ENCODE data around the gene XG. TPM values are rescaled to one million over a fixed set of nuclear protein-coding genes. Genes with fewer than 3 reads are reported as not detected.

The XG gene
- total and polyA plus RNA-seq, 2 donors from 2014 or later, result 0.43 to 0.50 TPM

DNA sequence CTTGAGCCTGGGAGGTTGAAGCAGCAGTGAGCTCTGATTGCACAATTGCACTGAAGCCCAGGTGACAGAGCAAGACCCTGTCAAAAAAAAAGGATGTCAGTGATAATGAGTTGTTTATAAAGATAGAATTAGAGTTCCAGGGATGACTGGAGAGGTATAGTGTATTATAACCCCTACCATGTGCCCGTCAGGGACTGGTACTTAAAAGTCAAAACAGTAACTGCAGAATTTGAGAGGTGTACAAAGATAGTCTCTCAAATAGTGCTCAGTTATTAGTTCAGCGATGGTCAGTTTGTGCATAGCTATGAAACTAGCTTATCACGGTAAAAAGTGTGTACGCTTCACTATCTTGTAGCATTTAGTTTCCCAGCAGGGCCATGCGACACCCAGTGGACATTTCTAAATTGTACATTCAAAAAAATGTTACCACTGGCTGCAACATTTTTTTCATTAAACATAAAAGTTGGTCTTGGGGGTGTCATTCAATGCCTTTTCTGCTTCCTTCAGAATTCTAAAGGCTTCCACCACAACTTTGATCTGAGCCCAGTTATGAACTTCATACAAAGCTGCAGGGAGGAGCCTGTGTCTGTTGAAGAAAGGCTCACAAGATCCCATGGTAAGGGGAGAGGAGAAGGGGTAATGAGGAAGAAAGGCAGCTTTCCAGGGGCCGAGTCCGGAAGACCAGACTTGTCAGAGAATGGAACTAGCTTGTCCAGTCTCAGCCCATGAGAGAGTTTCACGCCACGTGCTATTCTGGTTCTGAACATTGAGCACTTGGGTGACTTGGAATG lies 67.7 kb downstream of the XG start:
- Histone ChIP-seq H3K4me3 (ENCODE audit: low read length in 3 of 3) (no peak overlapping the region), H3K4me1 (ENCODE audit: control insufficient read depth in 2 of 3, insufficient read depth in 2 of 3, low read depth in 1 of 3, low read length in 3 of 3) (no peaks in the 10 kb centered on the region), H3K9ac (ENCODE audit: low read length in 3 of 3) (no peak overlapping the region), H3K36me3 (ENCODE audit: control insufficient read depth in 2 of 3, insufficient read depth in 3 of 3, low read length in 3 of 3) (no peaks in the 10 kb centered on the region), H3K27me3 (ENCODE audit: control insufficient read depth, insufficient read depth, low read length) (no peaks in the 10 kb centered on the region), H3K9me3 (ENCODE audit: control insufficient read depth in 2 of 3, insufficient read depth in 1 of 3, low read length in 3 of 3) (no peaks in the 10 kb centered on the region), H3K27ac (ENCODE audit: low read depth in 2 of 2, low read length in 2 of 2) (no peak overlapping the region)
- TF ChIP-seq, protein P1, sequence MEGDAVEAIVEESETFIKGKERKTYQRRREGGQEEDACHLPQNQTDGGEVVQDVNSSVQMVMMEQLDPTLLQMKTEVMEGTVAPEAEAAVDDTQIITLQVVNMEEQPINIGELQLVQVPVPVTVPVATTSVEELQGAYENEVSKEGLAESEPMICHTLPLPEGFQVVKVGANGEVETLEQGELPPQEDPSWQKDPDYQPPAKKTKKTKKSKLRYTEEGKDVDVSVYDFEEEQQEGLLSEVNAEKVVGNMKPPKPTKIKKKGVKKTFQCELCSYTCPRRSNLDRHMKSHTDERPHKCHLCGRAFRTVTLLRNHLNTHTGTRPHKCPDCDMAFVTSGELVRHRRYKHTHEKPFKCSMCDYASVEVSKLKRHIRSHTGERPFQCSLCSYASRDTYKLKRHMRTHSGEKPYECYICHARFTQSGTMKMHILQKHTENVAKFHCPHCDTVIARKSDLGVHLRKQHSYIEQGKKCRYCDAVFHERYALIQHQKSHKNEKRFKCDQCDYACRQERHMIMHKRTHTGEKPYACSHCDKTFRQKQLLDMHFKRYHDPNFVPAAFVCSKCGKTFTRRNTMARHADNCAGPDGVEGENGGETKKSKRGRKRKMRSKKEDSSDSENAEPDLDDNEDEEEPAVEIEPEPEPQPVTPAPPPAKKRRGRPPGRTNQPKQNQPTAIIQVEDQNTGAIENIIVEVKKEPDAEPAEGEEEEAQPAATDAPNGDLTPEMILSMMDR (IDR thresholded peaks at IDR 0.05; ENCODE audit: borderline replicate concordance, extremely low read depth, insufficient read depth), result no peak
- DNase-seq (no peak), FAIRE-seq (no peak)
- intact Hi-C loops (cut with DNase I), result loop anchor here (10.0 kb wide), 1 partner anchor 175 kb away; no protein-coding TSS in a partner anchor

DNA sequence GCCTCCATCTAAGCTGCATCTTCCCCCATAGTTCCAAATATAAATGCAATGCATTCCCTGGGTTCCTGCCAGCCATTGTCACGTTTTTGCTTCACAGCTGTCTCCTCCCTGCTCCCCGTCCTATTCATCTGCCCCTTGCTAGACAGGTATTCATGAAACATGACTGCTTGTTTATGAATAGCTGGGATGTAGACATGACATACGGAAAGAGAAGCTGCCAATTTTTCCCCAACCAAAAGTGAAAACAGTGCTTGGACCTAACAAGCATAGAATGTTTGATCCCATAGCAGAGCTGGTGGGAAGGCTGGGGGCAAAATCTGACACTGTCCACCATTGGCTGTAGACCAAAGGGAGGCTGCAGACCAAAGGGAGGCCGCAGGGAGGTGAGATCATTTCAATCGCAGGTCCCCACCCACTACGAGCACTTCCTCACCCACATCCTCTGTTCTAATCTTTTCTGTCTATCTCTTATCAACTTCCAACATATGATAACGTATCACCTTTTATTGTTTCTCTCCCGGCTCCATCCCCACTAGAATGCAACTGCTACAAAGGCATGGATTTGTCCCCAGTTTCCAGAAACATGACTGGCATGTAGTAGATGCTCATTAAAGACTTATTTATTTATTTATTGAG lies 68.4 kb downstream of the XG start:
- intact Hi-C loops (cut with DNase I), result no loop called here

DNA sequence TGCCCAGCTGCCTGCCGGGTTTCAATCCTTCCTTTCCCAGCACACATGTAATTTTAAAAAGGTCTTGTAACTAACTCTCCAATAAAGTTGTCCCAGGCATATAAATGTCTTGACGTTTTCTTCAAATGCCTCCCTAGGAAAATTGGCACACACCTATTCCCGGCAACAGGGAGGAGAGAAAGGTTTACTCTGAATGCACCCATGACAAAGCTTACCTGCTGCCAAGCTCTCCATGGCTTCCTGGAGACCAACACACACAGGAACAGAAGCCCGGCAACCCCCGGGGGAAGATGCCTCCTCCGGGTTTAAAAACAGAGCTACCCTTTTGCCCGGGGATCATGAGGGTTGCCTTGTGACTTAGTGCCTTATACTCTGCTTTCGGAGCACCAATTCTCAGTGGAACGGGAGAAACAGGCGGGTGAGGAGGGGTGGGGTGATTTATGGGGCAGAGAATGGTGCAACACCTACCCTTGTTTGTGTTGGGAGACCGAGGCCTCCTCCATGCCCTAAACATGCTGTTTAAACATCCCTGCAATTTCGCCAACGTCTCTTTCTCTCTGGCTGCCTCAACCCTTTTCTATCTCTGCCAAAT lies 72.1 kb downstream of the XG start:
- Histone ChIP-seq H3K27ac (ENCODE audit: low read depth in 2 of 2, low read length in 2 of 2) (no peak overlapping the region), H3K4me1 (ENCODE audit: control insufficient read depth in 2 of 3, insufficient read depth in 2 of 3, low read depth in 1 of 3, low read length in 3 of 3) (no peaks in the 10 kb centered on the region), H3K9me3 (ENCODE audit: control insufficient read depth in 2 of 3, insufficient read depth in 1 of 3, low read length in 3 of 3) (no peaks in the 10 kb centered on the region), H3K4me3 (ENCODE audit: low read length in 3 of 3) (no peak overlapping the region), H3K9ac (ENCODE audit: low read length in 3 of 3) (no peak overlapping the region), H3K36me3 (ENCODE audit: control insufficient read depth in 2 of 3, insufficient read depth in 3 of 3, low read length in 3 of 3) (no peaks in the 10 kb centered on the region), H3K27me3 (ENCODE audit: control insufficient read depth, insufficient read depth, low read length) (no peaks in the 10 kb centered on the region)
- DNase-seq, result no peak
- TF ChIP-seq, protein P1 (IDR thresholded peaks at IDR 0.05; ENCODE audit: borderline replicate concordance, extremely low read depth, insufficient read depth), result no peak
- no peak for FAIRE-seq
- intact Hi-C loops (cut with DNase I), result no loop called here

More for the DNA sequence above, 68.4 kb downstream of the XG start:
- H3K27ac ChIP-seq (ENCODE audit: low read depth in 2 of 2, low read length in 2 of 2), result no peak overlapping the region
- no peaks in the 10 kb centered on the region for H3K4me1 ChIP-seq (ENCODE audit: control insufficient read depth in 2 of 3, insufficient read depth in 2 of 3, low read depth in 1 of 3, low read length in 3 of 3)
- no peaks in the 10 kb centered on the region for H3K36me3 ChIP-seq (ENCODE audit: control insufficient read depth in 2 of 3, insufficient read depth in 3 of 3, low read length in 3 of 3)
- no peaks in the 10 kb centered on the region for H3K27me3 ChIP-seq (ENCODE audit: control insufficient read depth, insufficient read depth, low read length)
- H3K4me3 ChIP-seq (ENCODE audit: low read length in 3 of 3), result no peak overlapping the region
- H3K9me3 ChIP-seq (ENCODE audit: control insufficient read depth in 2 of 3, insufficient read depth in 1 of 3, low read length in 3 of 3), result no peaks in the 10 kb centered on the region
- no peak for DNase-seq
- H3K9ac ChIP-seq (ENCODE audit: low read length in 3 of 3), result no peak overlapping the region
- TF ChIP-seq, protein P1 (IDR thresholded peaks at IDR 0.05; ENCODE audit: borderline replicate concordance, extremely low read depth, insufficient read depth), result no peak
- FAIRE-seq, result no peak
